GM23248 (cell line): ENCODE measurements around the gene LGALS12.

ENCODE experiments used
- EZH2 ChIP-seq: fragments of 200-600 bp; sonication (generic); IDR thresholded peaks from 2 replicates; pipeline ENCODE4 v1.6.1; 2018; ENCODE audit warnings: antibody characterized with exemption, mild to moderate bottlenecking; ENCODE audit not compliant: insufficient read depth, poor library complexity, severe bottlenecking
- EZH2phosphoT487 ChIP-seq: fragments of 200-600 bp; sonication (generic); IDR thresholded peaks from 2 replicates; pipeline ENCODE4 v1.6.1; 2018; ENCODE audit warnings: antibody characterized with exemption, moderate library complexity, mild to moderate bottlenecking, low read depth; ENCODE audit not compliant: insufficient read depth

- TF ChIP-seq EZH2 (no peak), EZH2phosphoT487 (no peak)
These were observed 45.4 kb downstream of the LGALS12 start for GRCh38 chr11:63551091-63551888.
